HCT116 (cell line): ENCODE results near the gene KIAA1549. TPM values are rescaled to one million over a fixed set of nuclear protein-coding genes. Genes with fewer than 3 reads are reported as not detected.

Experiments
- ATAC-seq: fragments of 200-7000 bp; cut with Tn5 transposase; 2 replicates; pipeline ENCODE4 v1.9.1; 2020; ENCODE audit warnings: mild to moderate bottlenecking, moderate library complexity
- BruUV-seq: library from RNA; stranded (reverse); fragments of 400-500 nt; replicated peaks from 2 replicates; lab custom pipeline; 2021; lab: Mats Ljungman, UMichigan
- CTCF ChIA-PET: fragments of 300-600 bp; sonication (Branson Sonifier 250); formaldehyde crosslinking; loops from one replicate; lab custom pipeline; 2021; ENCODE audit warnings: antibody characterized with exemption; lab: Charles Lee
- POLR2A ChIA-PET: fragments of 300-600, 350-600 bp; sonication (Branson Sonifier 250); formaldehyde crosslinking; loops from one replicate; lab custom pipeline; 2021; ENCODE audit warnings: antibody characterized with exemption; lab: Charles Lee
- RAD21 ChIA-PET, 2 experiments: fragments of 300-600 bp; sonication (Branson Sonifier 250); formaldehyde crosslinking; loops; one replicate each; lab custom pipeline; 2023; ENCODE audit warnings: low total read pairs in 2 of 2; ENCODE audit not compliant: uncharacterized antibody in 2 of 2, unreplicated experiment in 2 of 2, low non-redundant PET in 1 of 2; lab: Charles Lee
- DNase-seq: peaks from one replicate; pipeline ENCODE4 v3.0.0-alpha.2; 2010; ENCODE audit warnings: low read depth, low spot score
- H2AFZ ChIP-seq: fragments of 200-600 bp; shearing (Covaris generic), sonication (generic); 2 replicates; pipeline ENCODE4 v1.6.1; 2017; ENCODE audit warnings: low read depth, mixed run types, mixed read lengths, antibody characterized with exemption, low read length; ENCODE audit not compliant: poor library complexity, severe bottlenecking
- H3K27ac ChIP-seq: 2 replicates; pipeline ENCODE4 v1.5.1; 2012; ENCODE audit warnings: low read depth, low read length
- H3K27me3 ChIP-seq: fragments of 200-600 bp; sonication (generic); 2 replicates; pipeline ENCODE4 v1.6.1; 2016; ENCODE audit warnings: mixed run types, low read length, mixed read lengths; ENCODE audit not compliant: insufficient read depth
- H3K36me3 ChIP-seq, 2 experiments: fragments of 200-500 bp in 1 of 2; fragments of 200-600 bp in 1 of 2; sonication (Bioruptor generic) in 1 of 2; sonication (generic) in 1 of 2; 2 replicates each; pipeline versions ENCODE4 v1.5.1 to v1.6.1; 2014 to 2016; ENCODE audit warnings: low read length in 2 of 2, inconsistent platforms in 1 of 2, mixed read lengths in 1 of 2, mixed run types in 1 of 2; ENCODE audit not compliant: insufficient read depth in 2 of 2, control insufficient read depth in 1 of 2
- H3K4me1 ChIP-seq, 2 experiments: fragments of 200-600 bp in 1 of 2; sonication (generic) in 1 of 2; 2 replicates each; pipeline versions ENCODE4 v1.5.1 to v1.6.1; 2012 to 2017; ENCODE audit warnings: low read length in 2 of 2, inconsistent platforms in 1 of 2, mild to moderate bottlenecking in 1 of 2, mixed read lengths in 1 of 2, mixed run types in 1 of 2, moderate library complexity in 1 of 2; ENCODE audit not compliant: insufficient read depth in 2 of 2, control insufficient read depth in 1 of 2
- H3K4me2 ChIP-seq: fragments of 200-600 bp; sonication (generic); 2 replicates; pipeline ENCODE4 v1.6.1; 2017; ENCODE audit warnings: mixed run types, low read length, mixed read lengths
- H3K4me3 ChIP-seq, 2 experiments: fragments of 200-600 bp in 1 of 2; sonication (generic) in 1 of 2; replicated peaks in 1 of 2; 2 replicates each; pipeline ENCODE4 v1.5.1; 2011 to 2016; ENCODE audit warnings: low read length in 2 of 2, control low read depth in 1 of 2, low read depth in 1 of 2, mild to moderate bottlenecking in 1 of 2, mixed read lengths in 1 of 2, mixed run types in 1 of 2
- H3K79me2 ChIP-seq: fragments of 200-600 bp; sonication (generic); 2 replicates; pipeline ENCODE4 v1.6.1; 2017; ENCODE audit warnings: mild to moderate bottlenecking, mixed run types, low read length, moderate library complexity, mixed read lengths; ENCODE audit not compliant: insufficient read depth
- H3K9ac ChIP-seq: fragments of 200-600 bp; sonication (generic); 2 replicates; pipeline ENCODE4 v1.6.1; 2016; ENCODE audit warnings: low read length, mixed read lengths
- H3K9me2 ChIP-seq: fragments of 200-600 bp; sonication (generic), shearing (Covaris generic); 2 replicates; pipeline ENCODE4 v1.6.1; 2017; ENCODE audit warnings: mixed run types, mild to moderate bottlenecking, moderate library complexity; ENCODE audit not compliant: insufficient read depth
- H3K9me3 ChIP-seq, 2 experiments: fragments of 200-500 bp in 1 of 2; fragments of 200-600 bp in 1 of 2; sonication (Bioruptor generic) in 1 of 2; sonication (generic) in 1 of 2; 2 replicates each; pipeline ENCODE4 v1.6.1; 2014 to 2017; ENCODE audit warnings: low read length in 2 of 2, mixed read lengths in 2 of 2, inconsistent platforms in 1 of 2, low read depth in 1 of 2, mild to moderate bottlenecking in 1 of 2, mixed run types in 1 of 2, moderate library complexity in 1 of 2; ENCODE audit not compliant: control insufficient read depth in 1 of 2, insufficient read depth in 1 of 2
- H4K20me1 ChIP-seq: fragments of 200-600 bp; sonication (generic), shearing (Covaris generic); 2 replicates; pipeline ENCODE4 v1.6.1; 2017; ENCODE audit warnings: mixed run types, mild to moderate bottlenecking, moderate library complexity; ENCODE audit not compliant: insufficient read depth
- ATF3 ChIP-seq: IDR thresholded peaks from 2 replicates; pipeline ENCODE4 v1.6.1; 2012
- CBX3 ChIP-seq: IDR thresholded peaks from 2 replicates; pipeline ENCODE4 v1.6.1; 2012; ENCODE audit warnings: low read depth
- CEBPB ChIP-seq: IDR thresholded peaks from 2 replicates; pipeline ENCODE4 v1.6.1; 2012; ENCODE audit warnings: low read depth
- EZH2 ChIP-seq: fragments of 200-600 bp; sonication (generic); IDR thresholded peaks from 2 replicates; pipeline ENCODE4 v1.6.1; 2017; ENCODE audit warnings: antibody characterized with exemption, mixed run types
- FOSL1 ChIP-seq: IDR thresholded peaks from 2 replicates; pipeline ENCODE4 v1.6.1; 2012; ENCODE audit warnings: low read depth
- MAX ChIP-seq: IDR thresholded peaks from 2 replicates; pipeline ENCODE4 v1.6.1; 2012
- POLR2A ChIP-seq: IDR thresholded peaks from 2 replicates; pipeline ENCODE4 v1.7.0; 2011; ENCODE audit warnings: borderline replicate concordance; ENCODE audit not compliant: insufficient read depth, insufficient read length; ENCODE audit errors: extremely low read depth
- POLR2AphosphoS5 ChIP-seq: IDR thresholded peaks from 2 replicates; pipeline ENCODE4 v1.6.1; 2011; ENCODE audit warnings: mild to moderate bottlenecking, low read depth, low read length, moderate library complexity
- RAD21 ChIP-seq: IDR thresholded peaks from 2 replicates; pipeline ENCODE4 v1.6.1; 2012; ENCODE audit warnings: low read depth, mild to moderate bottlenecking
- SP1 ChIP-seq: IDR thresholded peaks from 2 replicates; pipeline ENCODE4 v1.6.1; 2012; ENCODE audit warnings: low read depth
- SRF ChIP-seq: IDR thresholded peaks from 2 replicates; pipeline ENCODE4 v1.6.1; 2012; ENCODE audit warnings: low read depth
- TCF7L2 ChIP-seq: IDR thresholded peaks from 2 replicates; pipeline ENCODE4 v1.7.0; 2011; ENCODE audit warnings: borderline replicate concordance, inconsistent platforms; ENCODE audit not compliant: insufficient read depth, insufficient read length; ENCODE audit errors: extremely low read depth
- YY1 ChIP-seq: IDR thresholded peaks from 2 replicates; pipeline ENCODE4 v1.6.1; 2011; ENCODE audit warnings: low read length, low read depth, moderate library complexity, mild to moderate bottlenecking; ENCODE audit not compliant: insufficient replicate concordance; ENCODE audit errors: extremely low read depth
- ZBTB33 ChIP-seq: IDR thresholded peaks from 2 replicates; pipeline ENCODE4 v1.6.1; 2011; ENCODE audit warnings: mild to moderate bottlenecking, low read length, moderate library complexity; ENCODE audit not compliant: insufficient replicate concordance; ENCODE audit errors: extremely low read depth
- ZNF274 ChIP-seq: fragments of 200-500 bp; sonication (Bioruptor generic); IDR thresholded peaks from 2 replicates; pipeline ENCODE4 v1.6.1; 2014; ENCODE audit warnings: mild to moderate bottlenecking, low read depth, low read length, inconsistent platforms
- intact Hi-C: fragments of 100-400 bp; cut with micrococcal nuclease; formaldehyde crosslinking; loops from 2 replicates; pipeline ENCODE4 v1.10.0; 2022
- total RNA-seq: library from RNA; stranded (reverse); gene quantifications from one replicate; pipeline ENCODE4 v1.2.1, GENCODE V29; 2021; ENCODE audit not compliant: unreplicated experiment

The KIAA1549 gene
- total RNA-seq, 1 experiment from 2014 or later = 3.9 TPM

GRCh38 chr7:138902161-138902560, 79.0 kb downstream of the KIAA1549 start:
- ChIA-PET RAD21 (no interaction called here), CTCF (interaction anchor here (0.7 kb wide), 1 partner anchor 16 kb away, joined by 5 read pairs; no protein-coding TSS in a partner anchor), POLR2A (no interaction called here)
- Histone ChIP-seq H3K79me2 (no peaks in the 10 kb centered on the region), H3K9me3 (no peaks in the 10 kb centered on the region), H3K9me2 (no peaks in the 10 kb centered on the region), H3K4me1 (peaks cover 0 to 7% of the 10 kb centered on the region in 2 experiments; a peak in 1 of 4 replicates), H3K27me3 (no peaks in the 10 kb centered on the region), H2AFZ (no peak overlapping the region), H3K4me2 (no peak overlapping the region), H3K36me3 (peaks cover 0 to 4% of the 10 kb centered on the region in 2 experiments; a peak in 1 of 4 replicates), H3K27ac (no peak overlapping the region), H4K20me1 (no peaks in the 10 kb centered on the region), H3K4me3 (no peak overlapping the region), H3K9ac (no peak overlapping the region)
- DNase-seq (no peak), ATAC-seq (no peak)
- no TSS peak for BruUV-seq
- intact Hi-C loops = no loop called here
- TF ChIP-seq TCF7L2 (no peak), CEBPB (no peak), MAX (no peak), ZNF274 (no peak), SRF (no peak), ZBTB33 (no peak), FOSL1 (no peak), SP1 (no peak), POLR2A (no peak), POLR2AphosphoS5 (no peak), RAD21 (no peak), EZH2 (no peak), ATF3 (no peak), CBX3 (no peak), YY1 (no peak)
